ENCODE measurements around the gene CHRD. TPM values are rescaled to one million over a fixed set of nuclear protein-coding genes. Genes with fewer than 3 reads are reported as not detected.

The CHRD gene
- total RNA-seq, 6 donors from 2014 or later = 2.1 to 40.9 (median 4.3) TPM

DNA sequence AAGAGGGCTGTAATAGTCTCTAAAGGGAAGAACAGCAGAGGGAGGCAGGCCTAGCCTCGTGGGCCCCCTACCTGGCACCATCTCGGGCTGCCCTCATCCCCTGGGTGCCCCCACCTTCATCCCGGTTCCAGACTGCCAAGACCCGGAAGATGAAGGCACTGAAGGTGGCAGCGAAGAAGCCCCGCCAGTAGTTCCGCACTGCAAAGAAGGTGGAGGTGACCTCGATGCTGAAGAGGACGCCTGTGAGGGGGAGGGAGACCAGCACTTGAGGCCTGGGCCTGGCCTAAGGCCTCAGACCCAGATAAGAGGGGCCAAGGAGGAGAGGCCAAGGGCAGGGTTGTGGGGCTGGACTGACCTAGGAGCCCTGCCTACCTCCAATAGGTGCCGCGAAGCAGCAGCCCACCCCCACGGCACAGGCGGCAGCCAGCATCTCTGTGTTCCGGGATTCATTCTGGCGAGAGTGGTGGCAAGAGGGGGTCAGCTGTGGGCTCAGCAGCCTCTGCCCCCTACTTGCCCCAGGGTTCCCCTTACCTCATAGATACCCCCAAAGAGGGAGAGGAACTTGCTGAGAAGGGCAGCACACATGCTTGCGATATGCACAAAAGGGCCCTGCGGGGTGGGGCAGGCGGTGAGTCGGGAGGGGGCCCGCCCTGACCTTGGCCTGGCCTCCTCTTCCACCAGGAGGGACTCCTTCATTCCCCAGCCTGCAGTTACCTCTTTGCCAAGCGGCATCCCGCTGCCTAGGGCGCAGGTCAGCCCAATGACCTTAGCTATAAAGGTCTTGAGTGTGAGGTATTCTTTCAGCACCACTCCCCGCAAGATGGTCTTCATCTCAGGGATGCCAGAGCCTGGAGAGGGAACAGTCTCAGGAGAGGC, 22.4 kb upstream of the CHRD start:
- Histone ChIP-seq H3K27me3 (no peaks in the 10 kb centered on the region), H3K4me1 (peaks cover 8 to 12% (median 10%) of the 10 kb centered on the region in 4 donors), H3K36me3 (peaks cover 0 to 17% (median 0%) of the 10 kb centered on the region in 4 donors), H3K4me3 (no peak overlapping the region), H3K9me3 (no peaks in the 10 kb centered on the region), H3K27ac (no peak overlapping the region)
- no peak for DNase-seq
- no peak for ATAC-seq (ENCODE audit: low FRiP score in 2 of 2)
- TF ChIP-seq, protein P1, sequence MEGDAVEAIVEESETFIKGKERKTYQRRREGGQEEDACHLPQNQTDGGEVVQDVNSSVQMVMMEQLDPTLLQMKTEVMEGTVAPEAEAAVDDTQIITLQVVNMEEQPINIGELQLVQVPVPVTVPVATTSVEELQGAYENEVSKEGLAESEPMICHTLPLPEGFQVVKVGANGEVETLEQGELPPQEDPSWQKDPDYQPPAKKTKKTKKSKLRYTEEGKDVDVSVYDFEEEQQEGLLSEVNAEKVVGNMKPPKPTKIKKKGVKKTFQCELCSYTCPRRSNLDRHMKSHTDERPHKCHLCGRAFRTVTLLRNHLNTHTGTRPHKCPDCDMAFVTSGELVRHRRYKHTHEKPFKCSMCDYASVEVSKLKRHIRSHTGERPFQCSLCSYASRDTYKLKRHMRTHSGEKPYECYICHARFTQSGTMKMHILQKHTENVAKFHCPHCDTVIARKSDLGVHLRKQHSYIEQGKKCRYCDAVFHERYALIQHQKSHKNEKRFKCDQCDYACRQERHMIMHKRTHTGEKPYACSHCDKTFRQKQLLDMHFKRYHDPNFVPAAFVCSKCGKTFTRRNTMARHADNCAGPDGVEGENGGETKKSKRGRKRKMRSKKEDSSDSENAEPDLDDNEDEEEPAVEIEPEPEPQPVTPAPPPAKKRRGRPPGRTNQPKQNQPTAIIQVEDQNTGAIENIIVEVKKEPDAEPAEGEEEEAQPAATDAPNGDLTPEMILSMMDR (IDR thresholded peaks at IDR 0.05) = no peak
- TF ChIP-seq POLR2AphosphoS5 (IDR thresholded peaks at IDR 0.05) (no peak), POLR2A (IDR thresholded peaks at IDR 0.05) (no peak), EP300 (IDR thresholded peaks at IDR 0.05) (no peak)
- WGBS, 2 donors = 92 to 94% methylated on average over 15 to 23 of the region's 24 CpGs

DNA sequence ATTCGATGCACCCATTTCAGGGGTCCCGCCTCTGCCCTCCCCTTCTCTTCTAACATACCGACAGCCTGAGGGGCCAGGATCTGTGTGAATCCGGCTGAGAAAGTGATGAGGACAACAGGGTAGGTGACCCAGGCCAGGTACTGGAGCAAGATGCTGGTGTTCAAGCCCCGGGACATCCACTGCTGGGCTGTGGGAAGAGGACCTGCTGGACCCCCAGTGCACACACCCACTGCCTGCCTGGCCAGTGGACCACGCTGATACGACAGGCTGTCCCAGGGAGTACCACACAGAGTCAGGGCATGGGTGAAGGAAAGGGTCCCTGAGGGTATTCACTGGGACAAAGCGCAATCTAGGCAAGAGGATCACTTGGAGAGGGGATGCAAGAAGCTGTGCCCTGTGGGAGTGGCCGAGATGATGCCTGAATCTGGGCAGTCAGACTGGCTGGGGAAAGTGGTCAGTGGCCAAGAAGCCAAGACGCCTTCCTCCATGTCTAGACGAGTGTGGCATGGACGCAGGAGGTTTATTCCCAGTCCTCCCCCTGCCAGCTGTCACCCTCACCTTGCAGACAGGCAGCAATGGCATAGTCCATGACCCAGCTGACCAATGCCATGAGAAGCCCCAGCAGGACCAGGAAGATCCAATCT, 21.6 kb upstream of the CHRD start:
- TF ChIP-seq POLR2AphosphoS5 (IDR thresholded peaks at IDR 0.05) (no peak), POLR2A (IDR thresholded peaks at IDR 0.05) (no peak), EP300 (IDR thresholded peaks at IDR 0.05) (no peak)
- TF ChIP-seq, protein P1 (IDR thresholded peaks at IDR 0.05) = no peak
- peaks cover 8 to 12% (median 10%) of the 10 kb centered on the region in 4 donors for H3K4me1 ChIP-seq
- H3K36me3 ChIP-seq = peaks cover 0 to 17% (median 0%) of the 10 kb centered on the region in 4 donors
- H3K27ac ChIP-seq = no peak overlapping the region
- H3K9me3 ChIP-seq = no peaks in the 10 kb centered on the region
- no peak overlapping the region for H3K4me3 ChIP-seq
- 97% methylated on average over 11 to 12 of the region's 12 CpGs for WGBS, 2 donors
- H3K27me3 ChIP-seq = no peaks in the 10 kb centered on the region
- DNase-seq (no peak), ATAC-seq (ENCODE audit: low FRiP score in 2 of 2) (no peak)

- DNase-seq = no peak
- no peak overlapping the region for H3K4me3 ChIP-seq
- no peaks in the 10 kb centered on the region for H3K27me3 ChIP-seq
- no peak for ATAC-seq (ENCODE audit: low FRiP score in 2 of 2)
- TF ChIP-seq POLR2AphosphoS5 (IDR thresholded peaks at IDR 0.05) = no peak
- TF ChIP-seq, protein P1 (IDR thresholded peaks at IDR 0.05) = no peak
- 73 to 75% methylated on average over 13 to 14 of the region's 14 CpGs for whole genome bisulfite sequencing, 2 donors
- H3K36me3 ChIP-seq = peaks cover 0 to 17% (median 0%) of the 10 kb centered on the region in 4 donors
- no peak overlapping the region for H3K27ac ChIP-seq
- H3K9me3 ChIP-seq = no peaks in the 10 kb centered on the region
- peaks cover 13 to 16% (median 15%) of the 10 kb centered on the region in 4 donors for H3K4me1 ChIP-seq
These were observed 20.9 kb upstream of the CHRD start for GRCh38 chr3:184358921-184359350.

- no peak for TF ChIP-seq POLR2AphosphoS5 (IDR thresholded peaks at IDR 0.05)
- no peak for TF ChIP-seq EP300 (IDR thresholded peaks at IDR 0.05)
- TF ChIP-seq, protein P1 (IDR thresholded peaks at IDR 0.05) = no peak
- no peak for TF ChIP-seq POLR2A (IDR thresholded peaks at IDR 0.05)
- WGBS, 2 donors = 86 to 87% methylated on average over 7 to 9 of the region's 9 CpGs
- DNase-seq (no peak), ATAC-seq (ENCODE audit: low FRiP score in 2 of 2) (no peak)
- Histone ChIP-seq H3K36me3 (peaks cover 0 to 17% (median under 1%) of the 10 kb centered on the region in 4 donors), H3K27ac (no peak overlapping the region), H3K4me1 (peaks cover 19 to 23% (median 21%) of the 10 kb centered on the region in 4 donors), H3K4me3 (no peak overlapping the region), H3K9me3 (no peaks in the 10 kb centered on the region), H3K27me3 (no peaks in the 10 kb centered on the region)
These were observed 20.2 kb upstream of the CHRD start for GRCh38 chr3:184359610-184360009.
